H1 (cell line): Measurements from ENCODE around the gene DOK6. TPM values are rescaled to one million over a fixed set of nuclear protein-coding genes. Genes with fewer than 3 reads are reported as not detected.

Experiments
- GABPA ChIP-seq: IDR thresholded peaks from 2 replicates; pipeline ENCODE4 v1.6.1; 2011; ENCODE audit warnings: mild to moderate bottlenecking, low read length, moderate library complexity, borderline replicate concordance; ENCODE audit not compliant: insufficient read depth
- KDM4A ChIP-seq: IDR thresholded peaks from one replicate; pipeline ENCODE4 v1.7.1; 2012; ENCODE audit warnings: low read depth, mild to moderate bottlenecking, moderate library complexity, low read length, inconsistent platforms; ENCODE audit not compliant: severe bottlenecking
- POLR2A ChIP-seq, 2 experiments: IDR thresholded peaks; 1 replicate in 1 of 2; 2 replicates in 1 of 2; pipeline ENCODE4 v1.6.1; 2011; ENCODE audit warnings: low read depth in 2 of 2, low read length in 2 of 2, mild to moderate bottlenecking in 2 of 2; ENCODE audit errors: control extremely low read depth in 1 of 2
- ZNF274 ChIP-seq: IDR thresholded peaks from 2 replicates; pipeline ENCODE4 v1.7.0; 2012; ENCODE audit warnings: low read length, borderline replicate concordance; ENCODE audit errors: extremely low read depth
- polyA plus RNA-seq, 7 experiments: library from polyadenylated mRNA; depleted of rRNA in 3 of 7; stranded (reverse) in 5 of 7; unstranded in 2 of 7; fragments of >200 nt in 5 of 7; fragments of 200-250 nt in 2 of 7; gene quantifications; 1 replicate in 5 of 7; 2 replicates in 1 of 7; 4 replicates in 1 of 7; pipeline versions ENCODE4 v1.2.1 to v1.2.3, GENCODE V29; 2011 to 2013; ENCODE audit warnings: missing spikeins in 2 of 7, mixed read lengths in 2 of 7
- total RNA-seq: library from RNA; stranded (reverse); fragmentation: NEBNext Ultra II Directional; extraction: Animal tissue kit (Norgen Biotek cat#: 25700); gene quantifications from 2 replicates; pipeline ENCODE4 v1.2.1, GENCODE V29; 2021

DOK6 gene
- total and polyA plus RNA-seq, 2 of the 8 experiments (the other 6 are each of a cell fraction or from before 2014, with no cell fraction given) = 0.33 to 0.50 TPM

- TF ChIP-seq ZNF274 = no peak
- no peak for TF ChIP-seq POLR2A (IDR thresholded peaks at IDR 0.05; ENCODE audit: control extremely low read depth in 1 of 2, low read depth in 2 of 2, low read length in 2 of 2)
- no peak for TF ChIP-seq GABPA
- no peak for TF ChIP-seq KDM4A
Measured at GRCh38 chr18:69490813-69491212, 90.1 kb downstream of the DOK6 start (continued).
